Measurements from ENCODE around the gene HNRNPA0. TPM values are rescaled to one million over a fixed set of nuclear protein-coding genes. Genes with fewer than 3 reads are reported as not detected.
A peak's percentile ranks its signal among the peaks of the same experiment; 100 is the strongest.

The HNRNPA0 gene
- total and polyA plus RNA-seq, 11 donors, result 4.0 to 27.6 (median 14.2) TPM

- no peak for TF ChIP-seq CTCF (IDR thresholded peaks at IDR 0.05)
- no peak for TF ChIP-seq POLR2A (IDR thresholded peaks at IDR 0.05)
- H3K9me3 ChIP-seq, result no peaks in the 10 kb centered on the region
- H3K27ac ChIP-seq, result peak overlapping the region in 2 of 12 donors; percentile 11 to 32
- H3K4me1 ChIP-seq, result peaks cover 0 to 14% (median 0%) of the 10 kb centered on the region in 12 donors
- DNase-seq, result no peak
- 34 to 39% (median 35%) methylated on average over 3 of the region's 3 CpGs for WGBS, 4 donors
- no peak overlapping the region for H3K4me3 ChIP-seq
- H3K36me3 ChIP-seq, result no peaks in the 10 kb centered on the region
- no peaks in the 10 kb centered on the region for H3K27me3 ChIP-seq
- ATAC-seq, result no peak
- intact Hi-C loops (cut with DNase I), result no loop called here
These were observed 42.1 kb upstream of the HNRNPA0 start for GRCh38 chr5:137796279-137796678.

DNA sequence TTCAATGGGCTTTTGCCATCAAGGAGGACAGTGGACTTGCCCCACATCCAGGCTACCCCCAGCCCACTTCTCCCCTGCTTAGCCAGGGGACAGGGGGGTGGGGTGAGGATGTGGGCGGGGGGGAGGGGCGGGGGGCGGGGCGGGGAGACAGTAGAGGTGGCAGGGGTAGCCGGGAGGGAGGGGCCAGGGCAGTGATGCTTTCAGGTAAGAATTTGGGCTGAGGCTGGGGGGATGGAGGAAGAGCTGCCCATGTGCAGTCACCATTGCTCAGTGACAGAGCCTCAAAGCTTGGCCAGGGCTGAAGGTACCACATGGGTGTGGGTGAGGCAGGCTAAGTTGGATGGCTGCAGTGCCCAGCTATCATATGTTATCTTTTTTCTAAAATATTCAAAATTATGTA, 40.7 kb upstream of the HNRNPA0 start:
- Histone ChIP-seq H3K4me3 (no peak overlapping the region), H3K36me3 (no peaks in the 10 kb centered on the region), H3K9me3 (no peaks in the 10 kb centered on the region), H3K4me1 (peaks cover 0 to 9% (median 0%) of the 10 kb centered on the region in 12 donors), H3K27me3 (no peaks in the 10 kb centered on the region), H3K27ac (no peak overlapping the region)
- WGBS, 4 donors, result 74 to 81% (median 75%) methylated on average over 5 of the region's 5 CpGs
- no peak for ATAC-seq
- no peak for DNase-seq
- intact Hi-C loops (cut with DNase I), result no loop called here
- no peak for TF ChIP-seq POLR2A (IDR thresholded peaks at IDR 0.05)
- TF ChIP-seq CTCF (IDR thresholded peaks at IDR 0.05), result no peak

GRCh38 chr5:137792303-137792702, 38.1 kb upstream of the HNRNPA0 start:
- WGBS, 4 donors, result 94 to 100% (median 95%) methylated on average over 1 of the region's 1 CpG

GRCh38 chr5:137791799-137792198, 37.6 kb upstream of the HNRNPA0 start:
- H3K27ac ChIP-seq, result no peak overlapping the region
- no peak overlapping the region for H3K4me3 ChIP-seq
- TF ChIP-seq CTCF (IDR thresholded peaks at IDR 0.05), result no peak
- TF ChIP-seq POLR2A (IDR thresholded peaks at IDR 0.05), result no peak
- ATAC-seq (no peak), DNase-seq (no peak)
- H3K9me3 ChIP-seq, result peaks cover 0 to 5% (median 0%) of the 10 kb centered on the region in 12 donors
- no peaks in the 10 kb centered on the region for H3K36me3 ChIP-seq
- intact Hi-C loops (cut with DNase I), result no loop called here
- H3K4me1 ChIP-seq, result peaks cover 0 to 9% (median 0%) of the 10 kb centered on the region in 12 donors
- H3K27me3 ChIP-seq, result no peaks in the 10 kb centered on the region
- WGBS, 4 donors, result 78 to 84% (median 80%) methylated on average over 4 of the region's 4 CpGs

More at GRCh38 chr5:137792303-137792702, 38.1 kb upstream of the HNRNPA0 start:
- no peak for ATAC-seq
- intact Hi-C loops (cut with DNase I), result no loop called here
- TF ChIP-seq POLR2A (IDR thresholded peaks at IDR 0.05) (no peak), CTCF (IDR thresholded peaks at IDR 0.05) (no peak)
- H3K4me1 ChIP-seq, result peaks cover 0 to 9% (median 0%) of the 10 kb centered on the region in 12 donors
- H3K27me3 ChIP-seq, result no peaks in the 10 kb centered on the region
- peaks cover 0 to 5% (median 0%) of the 10 kb centered on the region in 12 donors for H3K9me3 ChIP-seq
- DNase-seq, result no peak
- no peak overlapping the region for H3K27ac ChIP-seq
- H3K4me3 ChIP-seq, result no peak overlapping the region
- no peaks in the 10 kb centered on the region for H3K36me3 ChIP-seq
